Neural cell (in vitro differentiated cells): ENCODE data around the gene FNDC3B. TPM values are rescaled to one million over a fixed set of nuclear protein-coding genes. Genes with fewer than 3 reads are reported as not detected.

Source experiments
- H2AFZ ChIP-seq: fragments of 200-600, 300-800 bp; sonication (generic), shearing (Covaris generic); 2 replicates; pipeline ENCODE4 v1.6.0; 2014; ENCODE audit warnings: low read depth, mild to moderate bottlenecking, antibody characterized with exemption, low read length, moderate library complexity
- H3F3A ChIP-seq: fragments of 200-600 bp; shearing (Covaris generic); 2 replicates; pipeline ENCODE4 v1.6.1; 2016; ENCODE audit warnings: mild to moderate bottlenecking, moderate library complexity, mixed read lengths, antibody characterized with exemption, low read length; ENCODE audit not compliant: insufficient read depth, poor library complexity, severe bottlenecking
- H3K27ac ChIP-seq: fragments of 200-600, 300-800 bp; sonication (generic), shearing (Covaris generic); 2 replicates; pipeline ENCODE4 v1.5.1; 2014; ENCODE audit warnings: mild to moderate bottlenecking, low read length, moderate library complexity
- H3K27me3 ChIP-seq: fragments of 300-800, 200-600 bp; sonication (generic), shearing (Covaris generic); 2 replicates; pipeline ENCODE4 v1.6.0; 2014; ENCODE audit warnings: mild to moderate bottlenecking, low read depth, low read length, moderate library complexity; ENCODE audit not compliant: insufficient read depth
- H3K36me3 ChIP-seq: fragments of 300-800, 200-600 bp; sonication (generic), shearing (Covaris generic); 2 replicates; pipeline ENCODE4 v1.5.1; 2014; ENCODE audit warnings: mild to moderate bottlenecking, antibody characterized with exemption, low read length, moderate library complexity; ENCODE audit not compliant: insufficient read depth
- H3K4me2 ChIP-seq: fragments of 300-800, 200-600 bp; sonication (generic), shearing (Covaris generic); 2 replicates; pipeline ENCODE4 v1.6.0; 2014; ENCODE audit warnings: mild to moderate bottlenecking, low read length
- H3K4me3 ChIP-seq: fragments of 300-800, 200-600 bp; sonication (generic), shearing (Covaris generic); 2 replicates; pipeline ENCODE4 v1.5.1; 2014; ENCODE audit warnings: mild to moderate bottlenecking, low read length, moderate library complexity
- H3K79me2 ChIP-seq: fragments of 200-600 bp; shearing (Covaris generic); replicated peaks from 2 replicates; pipeline ENCODE4 v1.6.0; 2014; ENCODE audit warnings: mild to moderate bottlenecking, low read length, moderate library complexity; ENCODE audit not compliant: insufficient read depth
- H3K9ac ChIP-seq: fragments of 300-800, 200-600 bp; sonication (generic), shearing (Covaris generic); 2 replicates; pipeline ENCODE4 v1.6.1; 2016; ENCODE audit warnings: mild to moderate bottlenecking, low read length, mixed read lengths
- H3K9me2 ChIP-seq: fragments of 200-600 bp; shearing (Covaris generic); 2 replicates; pipeline ENCODE4 v1.6.1; 2016; ENCODE audit warnings: mild to moderate bottlenecking, low read length, mixed read lengths; ENCODE audit not compliant: insufficient read depth
- H3K9me3 ChIP-seq: fragments of 200-600, 300-800 bp; sonication (generic), shearing (Covaris generic); 2 replicates; pipeline ENCODE4 v1.6.1; 2016; ENCODE audit warnings: mild to moderate bottlenecking, mixed run types, low read length, moderate library complexity, mixed read lengths
- H4K20me1 ChIP-seq: fragments of 200-600 bp; shearing (Covaris generic); 2 replicates; pipeline ENCODE4 v1.6.1; 2016; ENCODE audit warnings: mild to moderate bottlenecking, mixed run types; ENCODE audit not compliant: insufficient read depth
- CTCF ChIP-seq: fragments of 450-650 bp; IDR thresholded peaks from 2 replicates; pipeline ENCODE4 v1.5.1; 2014; ENCODE audit warnings: antibody characterized with exemption, mild to moderate bottlenecking, moderate library complexity; ENCODE audit not compliant: poor library complexity, severe bottlenecking
- EP300 ChIP-seq: fragments of 450-650 bp; conservative IDR thresholded peaks from 2 replicates; pipeline ENCODE4 v1.6.1; 2014; ENCODE audit warnings: antibody characterized with exemption, mild to moderate bottlenecking, moderate library complexity; ENCODE audit not compliant: poor library complexity, severe bottlenecking
- EZH2 ChIP-seq: fragments of 200-600, 300-800 bp; shearing (Covaris generic), sonication (generic); IDR thresholded peaks from 2 replicates; pipeline ENCODE4 v1.6.1; 2014; ENCODE audit warnings: antibody characterized with exemption, low read length, borderline replicate concordance, mild to moderate bottlenecking; ENCODE audit not compliant: insufficient read depth, poor library complexity, severe bottlenecking
- MXI1 ChIP-seq: fragments of 450-650 bp; conservative IDR thresholded peaks from 2 replicates; pipeline ENCODE4 v1.6.1; 2014; ENCODE audit warnings: antibody characterized with exemption, mild to moderate bottlenecking; ENCODE audit not compliant: poor library complexity, severe bottlenecking
- POLR2AphosphoS5 ChIP-seq: IDR thresholded peaks from 2 replicates; pipeline ENCODE4 v1.6.1; 2012
- RAD21 ChIP-seq: fragments of 450-650 bp; conservative IDR thresholded peaks from 2 replicates; pipeline ENCODE4 v1.6.1; 2014; ENCODE audit warnings: antibody characterized with exemption, mild to moderate bottlenecking, moderate library complexity
- SMC3 ChIP-seq: fragments of 450-650 bp; conservative IDR thresholded peaks from 2 replicates; pipeline ENCODE4 v1.6.1; 2014; ENCODE audit warnings: antibody characterized with exemption, mild to moderate bottlenecking, moderate library complexity; ENCODE audit not compliant: poor library complexity
- TAF1 ChIP-seq: IDR thresholded peaks from 2 replicates; pipeline ENCODE4 v1.6.1; 2012; ENCODE audit warnings: low read depth
- polyA plus RNA-seq: library from polyadenylated mRNA; depleted of rRNA; stranded (reverse); fragments of >200 nt; gene quantifications from 2 replicates; pipeline ENCODE4 v1.2.3, GENCODE V29; 2014
- TF ChIP-seq, protein P1 (sequence below): IDR thresholded peaks from 2 replicates; pipeline ENCODE4 v1.6.1; 2012; ENCODE audit warnings: borderline replicate concordance

Gene FNDC3B
- polyA plus RNA-seq, 1 donor from 2014 or later, result 4.9 TPM

DNA sequence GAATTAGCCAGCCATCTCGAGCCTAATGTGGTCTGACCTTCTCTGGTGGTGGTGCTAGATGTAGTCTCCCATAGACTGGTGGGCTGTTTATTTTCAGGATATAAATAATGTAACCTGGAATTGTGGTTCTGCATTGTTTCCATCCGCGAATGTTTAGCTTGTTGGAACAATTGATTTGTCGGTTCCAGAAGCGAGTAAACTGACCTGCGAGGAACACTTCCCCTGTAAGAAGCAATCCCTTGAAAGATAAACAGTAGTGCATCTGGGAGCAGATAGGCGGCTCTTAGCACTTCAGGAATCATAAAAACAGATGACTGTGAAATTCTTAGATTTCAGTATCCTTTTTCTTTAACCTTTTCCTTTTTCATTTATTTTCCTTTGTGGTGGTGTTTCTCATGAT is 251.1 kb downstream of the FNDC3B start:
- H3F3A ChIP-seq, result no peaks in the 10 kb centered on the region
- H3K27me3 ChIP-seq, result no peaks in the 10 kb centered on the region
- no peak overlapping the region for H3K27ac ChIP-seq
- no peak overlapping the region for H3K9ac ChIP-seq
- no peaks in the 10 kb centered on the region for H3K36me3 ChIP-seq
- no peak for TF ChIP-seq CTCF
- H3K9me2 ChIP-seq, result no peaks in the 10 kb centered on the region
- H3K9me3 ChIP-seq, result no peaks in the 10 kb centered on the region
- H3K4me3 ChIP-seq, result no peak overlapping the region
- no peaks in the 10 kb centered on the region for H4K20me1 ChIP-seq
- no peak overlapping the region for H3K4me2 ChIP-seq
- H2AFZ ChIP-seq, result no peak overlapping the region
- H3K79me2 ChIP-seq, result no peaks in the 10 kb centered on the region

DNA sequence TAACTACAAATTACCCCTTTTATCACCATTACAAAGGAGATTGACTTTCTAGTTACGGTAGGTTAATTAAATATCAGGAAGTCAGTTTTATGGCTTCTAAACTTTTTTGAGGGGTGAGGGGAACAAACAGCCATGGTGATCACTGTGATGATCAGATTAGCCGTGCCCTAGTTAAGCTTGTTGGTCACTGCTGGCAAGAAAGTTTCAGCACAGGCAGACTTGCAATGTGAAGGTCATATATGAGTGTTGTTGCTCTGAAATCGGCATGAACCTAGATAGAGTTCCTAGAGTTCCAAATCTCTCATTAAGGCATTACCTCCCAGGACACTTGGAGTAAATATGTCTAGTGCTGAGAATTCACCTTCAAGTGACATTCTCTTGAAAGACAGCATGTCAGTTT is 252.3 kb downstream of the FNDC3B start:
- H3K36me3 ChIP-seq, result no peaks in the 10 kb centered on the region
- no peak overlapping the region for H3K4me2 ChIP-seq
- no peaks in the 10 kb centered on the region for H3K27me3 ChIP-seq
- H3K9ac ChIP-seq, result no peak overlapping the region
- H3K79me2 ChIP-seq, result no peaks in the 10 kb centered on the region
- no peaks in the 10 kb centered on the region for H3K9me3 ChIP-seq
- no peaks in the 10 kb centered on the region for H4K20me1 ChIP-seq
- H3K4me3 ChIP-seq, result no peak overlapping the region
- TF ChIP-seq EZH2 (no peak), CTCF (no peak), RAD21 (no peak), POLR2AphosphoS5 (no peak), EP300 (no peak), TAF1 (no peak), SMC3 (no peak), MXI1 (no peak)
- TF ChIP-seq, protein P1, sequence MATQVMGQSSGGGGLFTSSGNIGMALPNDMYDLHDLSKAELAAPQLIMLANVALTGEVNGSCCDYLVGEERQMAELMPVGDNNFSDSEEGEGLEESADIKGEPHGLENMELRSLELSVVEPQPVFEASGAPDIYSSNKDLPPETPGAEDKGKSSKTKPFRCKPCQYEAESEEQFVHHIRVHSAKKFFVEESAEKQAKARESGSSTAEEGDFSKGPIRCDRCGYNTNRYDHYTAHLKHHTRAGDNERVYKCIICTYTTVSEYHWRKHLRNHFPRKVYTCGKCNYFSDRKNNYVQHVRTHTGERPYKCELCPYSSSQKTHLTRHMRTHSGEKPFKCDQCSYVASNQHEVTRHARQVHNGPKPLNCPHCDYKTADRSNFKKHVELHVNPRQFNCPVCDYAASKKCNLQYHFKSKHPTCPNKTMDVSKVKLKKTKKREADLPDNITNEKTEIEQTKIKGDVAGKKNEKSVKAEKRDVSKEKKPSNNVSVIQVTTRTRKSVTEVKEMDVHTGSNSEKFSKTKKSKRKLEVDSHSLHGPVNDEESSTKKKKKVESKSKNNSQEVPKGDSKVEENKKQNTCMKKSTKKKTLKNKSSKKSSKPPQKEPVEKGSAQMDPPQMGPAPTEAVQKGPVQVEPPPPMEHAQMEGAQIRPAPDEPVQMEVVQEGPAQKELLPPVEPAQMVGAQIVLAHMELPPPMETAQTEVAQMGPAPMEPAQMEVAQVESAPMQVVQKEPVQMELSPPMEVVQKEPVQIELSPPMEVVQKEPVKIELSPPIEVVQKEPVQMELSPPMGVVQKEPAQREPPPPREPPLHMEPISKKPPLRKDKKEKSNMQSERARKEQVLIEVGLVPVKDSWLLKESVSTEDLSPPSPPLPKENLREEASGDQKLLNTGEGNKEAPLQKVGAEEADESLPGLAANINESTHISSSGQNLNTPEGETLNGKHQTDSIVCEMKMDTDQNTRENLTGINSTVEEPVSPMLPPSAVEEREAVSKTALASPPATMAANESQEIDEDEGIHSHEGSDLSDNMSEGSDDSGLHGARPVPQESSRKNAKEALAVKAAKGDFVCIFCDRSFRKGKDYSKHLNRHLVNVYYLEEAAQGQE, result no peak
- no peak overlapping the region for H3K27ac ChIP-seq
- H3F3A ChIP-seq, result no peaks in the 10 kb centered on the region
- no peak overlapping the region for H2AFZ ChIP-seq
- H3K9me2 ChIP-seq, result no peaks in the 10 kb centered on the region
